H7 (cell line): ENCODE measurements around the gene ZNF57. TPM values are rescaled to one million over a fixed set of nuclear protein-coding genes. Genes with fewer than 3 reads are reported as not detected.
"Not testable (repeated sequence)": the region's sequence is repeated elsewhere in the genome, so short reads cannot be mapped to it uniquely, and the experiment has no call there.

ENCODE experiments used
- DNase-seq: peaks from one replicate; pipeline ENCODE4 v3.0.0; 2012
- H3K27me3 ChIP-seq: 2 replicates; pipeline ENCODE4 v1.6.0; 2011; ENCODE audit warnings: mild to moderate bottlenecking, low read length; ENCODE audit not compliant: control insufficient read depth, insufficient read depth
- H3K36me3 ChIP-seq: replicated peaks from 2 replicates; pipeline ENCODE4 v1.5.1; 2011; ENCODE audit warnings: low read length; ENCODE audit not compliant: control insufficient read depth, insufficient read depth
- H3K4me3 ChIP-seq: 2 replicates; pipeline ENCODE4 v1.5.1; 2011; ENCODE audit warnings: low read depth, mild to moderate bottlenecking, control low read depth, low read length, moderate library complexity; ENCODE audit not compliant: insufficient read depth
- total RNA-seq: library from RNA; depleted of rRNA; stranded (reverse); fragments of >200 nt; shearing (Covaris generic); gene quantifications from 2 replicates; pipeline ENCODE4 v1.2.3, GENCODE V29; 2014

ZNF57 gene
- total RNA-seq, 1 experiment from 2014 or later: 1.7 TPM

DNA sequence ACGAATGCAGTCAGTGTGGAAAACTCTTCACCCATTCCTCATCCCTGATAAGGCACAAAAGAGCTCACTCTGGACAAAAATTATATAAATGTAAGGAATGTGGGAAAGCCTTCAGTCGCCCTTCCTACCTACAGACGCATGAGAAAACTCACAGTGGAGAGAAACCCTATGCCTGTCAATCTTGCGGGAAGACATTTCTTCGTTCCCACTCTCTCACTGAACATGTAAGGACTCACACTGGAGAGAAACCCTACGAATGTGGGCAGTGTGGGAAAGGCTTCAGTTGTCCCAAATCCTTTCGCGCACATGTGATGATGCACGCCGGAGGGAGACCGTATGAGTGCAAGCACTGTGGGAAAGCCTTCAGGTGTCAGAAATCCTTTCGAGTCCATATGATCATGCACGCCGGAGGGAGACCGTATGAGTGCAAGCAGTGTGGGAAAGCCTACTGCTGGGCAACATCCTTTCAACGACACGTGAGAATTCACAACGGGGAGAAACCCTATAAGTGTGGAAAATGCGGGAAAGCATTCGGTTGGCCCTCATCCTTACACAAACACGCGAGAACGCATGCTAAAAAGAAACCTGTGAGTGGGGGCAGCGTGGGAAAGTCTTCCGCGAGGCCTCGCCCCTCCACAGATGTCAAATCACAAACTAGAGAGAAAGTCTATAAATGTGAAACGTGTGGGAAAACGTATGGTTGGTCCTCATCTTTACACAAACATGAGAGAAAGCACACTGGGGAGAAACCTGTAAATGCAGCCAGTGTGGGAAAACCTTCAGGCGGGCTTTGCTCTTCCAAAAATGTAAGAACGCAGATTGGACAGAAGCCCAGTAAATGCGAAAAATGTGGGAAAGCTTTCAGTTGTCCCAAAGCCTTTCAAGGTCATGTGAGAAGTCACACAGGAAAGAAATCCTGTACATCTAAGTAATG, 23.1 kb upstream of the ZNF57 start:
- no peaks in the 10 kb centered on the region for H3K36me3 ChIP-seq
- H3K27me3 ChIP-seq: no peaks in the 10 kb centered on the region
- H3K4me3 ChIP-seq: no peak overlapping the region
- no peak for DNase-seq

GRCh38 chr19:2883686-2884439, 16.9 kb upstream of the ZNF57 start:
- no peaks in the 10 kb centered on the region for H3K36me3 ChIP-seq
- no peak for DNase-seq
- no peak overlapping the region for H3K4me3 ChIP-seq
- H3K27me3 ChIP-seq: no peaks in the 10 kb centered on the region

DNA sequence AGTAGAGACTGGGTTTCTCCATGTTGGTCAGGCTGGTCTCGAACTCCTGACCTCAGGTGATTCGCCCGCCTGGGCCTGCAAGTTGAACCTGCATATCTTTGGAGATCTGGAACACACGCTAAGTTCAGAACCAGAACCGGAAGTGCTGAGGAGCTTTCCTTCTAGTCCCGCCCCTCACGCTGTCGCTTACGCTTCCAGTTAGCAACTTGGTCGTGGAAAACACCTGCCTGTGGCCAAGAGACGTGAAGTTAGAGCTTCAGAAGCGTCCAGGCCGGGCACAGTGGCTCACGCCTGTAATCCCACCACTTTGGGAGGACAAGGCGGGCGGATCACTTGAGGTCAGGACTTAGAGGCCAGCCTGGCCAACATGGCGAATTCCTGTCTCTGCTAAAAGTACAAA, 15.0 kb upstream of the ZNF57 start:
- no peaks in the 10 kb centered on the region for H3K27me3 ChIP-seq
- H3K36me3 ChIP-seq: no peaks in the 10 kb centered on the region
- no peak for DNase-seq
- H3K4me3 ChIP-seq: no peak overlapping the region

DNA sequence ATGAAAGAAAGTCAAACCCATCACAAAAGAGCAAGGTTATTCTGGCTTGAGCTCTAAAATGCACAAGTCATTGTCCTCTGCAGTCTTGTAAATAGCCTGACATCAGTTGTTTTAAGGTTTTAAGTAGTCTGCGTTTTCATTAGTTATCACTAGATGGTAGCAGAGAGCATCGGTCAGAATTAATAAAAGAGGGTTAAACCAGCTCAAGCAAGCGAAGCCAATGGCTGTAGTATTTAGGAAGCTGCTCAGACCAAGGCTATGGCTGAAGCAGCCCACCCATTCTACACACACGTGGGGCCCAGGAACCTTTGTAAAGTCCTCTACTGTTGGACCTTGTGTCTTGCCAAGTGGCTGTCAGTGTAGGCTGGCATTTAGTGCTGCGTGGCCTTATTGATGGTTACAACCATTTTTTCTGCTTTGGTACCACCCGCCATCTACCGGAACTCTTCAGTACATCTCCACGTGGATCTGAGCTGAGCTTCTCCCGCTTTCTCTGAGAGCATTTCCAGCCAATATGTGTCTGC, 13.3 kb upstream of the ZNF57 start:
- Histone ChIP-seq H3K4me3 (no peak overlapping the region), H3K27me3 (no peaks in the 10 kb centered on the region)
- peak; percentile 82 for DNase-seq

DNA sequence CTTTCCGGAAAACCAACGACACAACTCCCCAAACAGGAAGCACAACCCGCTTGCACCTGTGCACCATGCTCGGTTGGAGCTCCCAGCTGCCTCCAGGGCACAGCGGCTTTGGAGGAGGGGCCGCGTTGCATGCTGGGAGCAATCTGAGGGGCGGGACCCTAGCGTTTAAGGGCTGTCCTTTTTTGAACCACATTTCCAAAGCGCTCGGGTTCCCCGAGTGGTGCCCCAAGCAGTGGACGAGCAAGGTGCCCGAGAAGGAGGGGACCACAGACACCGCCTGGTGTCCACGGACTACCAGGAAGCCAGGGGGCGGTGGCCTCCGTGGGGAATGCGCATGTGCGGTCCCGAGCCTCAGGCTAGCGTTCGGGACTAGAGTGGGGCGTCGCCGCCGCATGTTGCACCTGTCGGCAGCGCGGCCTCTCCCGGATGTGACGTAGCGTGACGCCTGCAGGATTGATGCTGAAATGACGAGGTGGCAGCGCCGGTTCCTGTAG, 11.9 kb upstream of the ZNF57 start:
- H3K27me3 ChIP-seq: no peaks in the 10 kb centered on the region
- peak; percentile 44 for DNase-seq
- H3K4me3 ChIP-seq: no peak overlapping the region
- no peaks in the 10 kb centered on the region for H3K36me3 ChIP-seq

More for the DNA sequence above, 13.3 kb upstream of the ZNF57 start:
- no peaks in the 10 kb centered on the region for H3K36me3 ChIP-seq

GRCh38 chr19:2890531-2890930, 10.2 kb upstream of the ZNF57 start:
- DNase-seq, H3K27me3 ChIP-seq, H3K36me3 ChIP-seq, H3K4me3 ChIP-seq: not testable (repeated sequence)

GRCh38 chr19:2896694-2897093, 4.0 kb upstream of the ZNF57 start:
- DNase-seq: no peak
- H3K4me3 ChIP-seq: no peak overlapping the region

DNA sequence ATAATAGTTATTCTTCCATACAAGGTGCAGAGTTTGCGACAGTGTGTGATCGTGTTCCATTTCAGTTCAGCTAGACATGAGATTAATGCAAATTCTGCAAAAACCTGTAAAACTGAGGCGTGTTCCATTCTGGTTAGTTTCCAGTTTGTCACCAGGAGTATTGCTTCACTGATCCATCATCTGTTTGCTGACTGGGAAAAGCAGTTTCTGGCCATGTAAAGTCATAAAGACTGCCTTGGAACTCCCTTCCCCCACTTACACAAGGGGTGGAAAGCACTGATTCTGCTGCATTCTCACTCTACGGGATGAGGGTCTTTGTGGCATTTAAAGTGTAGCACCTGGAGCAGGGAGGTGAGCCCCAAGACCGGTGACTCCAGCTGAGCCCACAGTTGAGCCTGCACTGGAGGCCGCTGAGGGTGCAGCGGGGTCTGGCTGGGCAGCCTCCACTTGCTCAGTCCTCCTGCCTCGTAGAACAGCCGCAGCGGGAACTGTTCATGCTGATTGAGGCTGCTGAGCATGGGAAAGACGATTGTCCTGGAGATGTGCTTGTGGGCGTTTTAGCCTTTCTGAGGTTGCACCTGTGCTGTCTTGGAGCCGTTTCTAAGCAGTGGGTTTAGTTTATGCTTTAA, 2.0 kb downstream of the ZNF57 start:
- H3K4me3 ChIP-seq: no peak overlapping the region

More at GRCh38 chr19:2896694-2897093, 4.0 kb upstream of the ZNF57 start:
- H3K36me3 ChIP-seq: no peaks in the 10 kb centered on the region
- no peaks in the 10 kb centered on the region for H3K27me3 ChIP-seq

DNA sequence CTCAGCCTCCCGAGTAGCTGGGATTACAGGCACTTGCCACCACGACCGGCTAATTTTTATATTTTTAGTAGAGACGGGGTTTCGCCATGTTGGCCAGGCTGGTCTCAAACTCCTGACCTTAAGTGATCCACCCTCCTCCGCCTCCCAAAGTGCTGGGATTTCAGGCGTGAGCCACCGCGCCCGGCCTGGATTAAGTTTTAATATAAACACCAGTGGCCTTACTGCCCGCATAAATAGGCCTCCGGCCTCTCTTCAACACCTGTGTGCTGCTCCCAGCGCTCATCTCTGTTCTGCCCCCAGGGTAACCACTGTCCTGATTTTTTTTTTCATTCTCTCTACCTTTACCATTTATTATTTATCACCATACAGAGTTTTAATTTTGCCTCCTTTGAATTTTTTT, 2.6 kb downstream of the ZNF57 start:
- not testable (repeated sequence) for H3K27me3 ChIP-seq, H3K36me3 ChIP-seq, DNase-seq

More for the DNA sequence above, 2.0 kb downstream of the ZNF57 start:
- H3K36me3 ChIP-seq: no peaks in the 10 kb centered on the region
- H3K27me3 ChIP-seq: no peaks in the 10 kb centered on the region
- no peak for DNase-seq

DNA sequence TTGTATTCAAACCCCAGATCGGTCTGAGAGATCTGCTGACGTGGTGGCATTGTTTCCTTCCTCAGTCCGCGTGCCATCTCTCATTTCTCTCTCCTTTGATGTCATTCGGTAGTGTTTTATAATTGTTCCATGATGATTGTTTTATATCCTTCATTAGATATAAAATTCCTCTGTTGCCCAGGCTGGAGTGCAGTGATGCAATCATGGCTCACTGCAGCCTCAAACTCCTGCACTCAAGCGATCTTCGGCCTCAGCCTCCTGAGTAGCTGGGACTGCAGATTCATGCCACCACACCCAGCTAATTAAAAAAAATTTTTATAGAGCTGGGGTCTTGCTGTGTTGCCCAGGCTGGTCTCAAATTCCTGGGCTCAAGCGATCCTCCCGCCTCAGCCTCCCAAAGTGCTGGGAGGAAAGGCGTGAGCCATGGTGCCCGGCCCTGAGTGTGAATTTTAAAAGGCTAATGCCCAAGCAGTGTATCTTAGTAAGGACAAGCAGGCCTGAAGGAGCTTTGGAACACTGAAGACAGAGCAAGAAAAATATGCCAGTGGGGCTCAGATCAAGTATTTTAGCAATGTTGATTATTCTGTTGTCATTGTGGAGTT, 5.3 kb downstream of the ZNF57 start:
- Histone ChIP-seq H3K27me3 (no peaks in the 10 kb centered on the region), H3K36me3 (no peaks in the 10 kb centered on the region)
- DNase-seq: no peak

More for the DNA sequence above, 2.6 kb downstream of the ZNF57 start:
- not testable (repeated sequence) for H3K4me3 ChIP-seq

DNA sequence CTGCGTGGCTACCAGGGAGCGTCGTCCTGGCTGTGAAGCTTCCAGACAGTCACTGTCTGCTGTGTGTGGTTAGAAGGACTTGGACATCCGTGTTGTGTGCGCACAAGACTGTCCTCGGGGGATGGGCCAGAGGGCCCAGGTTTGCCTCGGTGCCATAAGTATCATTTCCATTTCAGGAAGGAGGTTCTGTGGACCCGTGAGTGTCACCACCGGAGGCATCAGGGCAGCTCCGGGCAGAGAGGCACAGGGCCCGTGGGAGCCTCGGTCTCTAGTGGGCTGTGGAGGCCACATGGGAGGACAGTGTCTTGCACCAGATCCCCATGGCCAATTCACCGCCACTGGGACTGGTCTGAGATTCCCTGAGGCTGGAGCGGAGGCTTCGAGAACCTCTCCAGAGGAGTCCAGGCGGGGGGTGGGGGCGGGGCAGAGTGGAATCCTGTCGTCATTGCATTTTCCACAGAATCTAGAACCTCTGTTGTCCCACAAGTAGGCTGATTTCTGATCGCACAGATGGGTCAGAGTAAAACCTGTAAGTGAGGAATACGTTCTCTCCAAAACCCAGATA, 6.0 kb downstream of the ZNF57 start:
- peak; percentile 53 for DNase-seq

More for the DNA sequence above, 5.3 kb downstream of the ZNF57 start:
- H3K4me3 ChIP-seq: no peak overlapping the region

GRCh38 chr19:2912306-2912705, 11.6 kb downstream of the ZNF57 start:
- no peak for DNase-seq
- no peaks in the 10 kb centered on the region for H3K27me3 ChIP-seq
- peaks cover 7% of the 10 kb centered on the region for H3K36me3 ChIP-seq
- H3K4me3 ChIP-seq: no peak overlapping the region

More for the DNA sequence above, 6.0 kb downstream of the ZNF57 start:
- no peaks in the 10 kb centered on the region for H3K27me3 ChIP-seq
- H3K4me3 ChIP-seq: no peak overlapping the region
- H3K36me3 ChIP-seq: no peaks in the 10 kb centered on the region

GRCh38 chr19:2917275-2918184, 16.8 kb downstream of the ZNF57 start:
- Histone ChIP-seq H3K27me3 (no peaks in the 10 kb centered on the region), H3K4me3 (no peak overlapping the region), H3K36me3 (peaks cover 18% of the 10 kb centered on the region)
- DNase-seq: no peak
